GM23338 (cell line): ENCODE results near the gene CIT. TPM values are rescaled to one million over a fixed set of nuclear protein-coding genes. Genes with fewer than 3 reads are reported as not detected.

Experiments
- ATAC-seq: fragments of 200-7000 bp; cut with Tn5 transposase; 3 replicates; pipeline ENCODE4 v1.9.1; 2020
- DNase-seq: peaks from one replicate; pipeline ENCODE4 v3.0.0-alpha.2; 2015; ENCODE audit warnings: low spot score
- H2AFZ ChIP-seq: fragments of 200-600 bp; sonication (generic); 2 replicates; pipeline ENCODE4 v1.8.0; 2016; ENCODE audit warnings: antibody characterized with exemption, mild to moderate bottlenecking, moderate library complexity
- H3F3A ChIP-seq: fragments of 200-600 bp; sonication (generic); replicated peaks from 2 replicates; pipeline ENCODE4 v1.8.0; 2017; ENCODE audit warnings: antibody characterized with exemption, mixed run types, low read depth
- H3K27ac ChIP-seq: fragments of 200-600 bp; sonication (generic); 2 replicates; pipeline ENCODE4 v1.6.1; 2016; ENCODE audit warnings: low read depth
- H3K27me3 ChIP-seq: fragments of 200-600 bp; sonication (generic); 2 replicates; pipeline ENCODE4 v1.8.0; 2016; ENCODE audit warnings: mild to moderate bottlenecking, mixed run types, moderate library complexity; ENCODE audit not compliant: insufficient read depth
- H3K36me3 ChIP-seq: fragments of 200-600 bp; sonication (generic); 2 replicates; pipeline ENCODE4 v1.8.0; 2016; ENCODE audit warnings: mild to moderate bottlenecking; ENCODE audit not compliant: insufficient read depth
- H3K4me1 ChIP-seq: fragments of 200-600 bp; sonication (generic); 2 replicates; pipeline ENCODE4 v1.8.0; 2016; ENCODE audit warnings: mild to moderate bottlenecking, moderate library complexity; ENCODE audit not compliant: insufficient read depth
- H3K4me2 ChIP-seq: fragments of 200-600 bp; sonication (generic); 2 replicates; pipeline ENCODE4 v1.7.1; 2017; ENCODE audit warnings: mixed run types
- H3K4me3 ChIP-seq: fragments of 200-600 bp; sonication (generic); 2 replicates; pipeline ENCODE4 v1.6.1; 2016; ENCODE audit warnings: mixed run types
- H3K79me2 ChIP-seq: fragments of 200-600 bp; sonication (generic); replicated peaks from 2 replicates; pipeline ENCODE4 v1.8.0; 2017; ENCODE audit warnings: mild to moderate bottlenecking; ENCODE audit not compliant: insufficient read depth
- H3K9me2 ChIP-seq: fragments of 200-600 bp; sonication (generic); 2 replicates; pipeline ENCODE4 v1.8.0; 2017; ENCODE audit not compliant: insufficient read depth
- H4K20me1 ChIP-seq: fragments of 200-600 bp; sonication (generic); replicated peaks from 2 replicates; pipeline ENCODE4 v1.8.0; 2017; ENCODE audit warnings: mild to moderate bottlenecking; ENCODE audit not compliant: insufficient read depth
- H3K27ac Mint-ChIP-seq: 2 replicates; pipeline ENCODE4 v1.8.0; 2020; ENCODE audit warnings: inconsistent platforms, mild to moderate bottlenecking, moderate library complexity, mixed read lengths
- H3K27me3 Mint-ChIP-seq: 3 replicates; pipeline ENCODE4 v1.8.0; 2022; ENCODE audit warnings: low read depth, mild to moderate bottlenecking, moderate library complexity, mixed read lengths, inconsistent platforms; ENCODE audit not compliant: insufficient read depth, poor library complexity
- H3K36me3 Mint-ChIP-seq: 3 replicates; pipeline ENCODE4 v1.8.0; 2021; ENCODE audit warnings: low read depth, mild to moderate bottlenecking, inconsistent platforms, moderate library complexity, mixed read lengths
- H3K4me1 Mint-ChIP-seq: 3 replicates; pipeline ENCODE4 v1.8.0; 2020; ENCODE audit warnings: mild to moderate bottlenecking, inconsistent platforms, mixed read lengths
- H3K4me3 Mint-ChIP-seq: 3 replicates; pipeline ENCODE4 v1.8.0; 2021; ENCODE audit warnings: moderate library complexity, mild to moderate bottlenecking, inconsistent platforms, mixed read lengths
- H3K9me3 Mint-ChIP-seq: 3 replicates; pipeline ENCODE4 v1.8.0; 2020; ENCODE audit warnings: moderate library complexity, mild to moderate bottlenecking, inconsistent platforms, mixed read lengths
- CTCF ChIP-seq, 2 experiments: fragments of 200-600 bp in 1 of 2; sonication (generic) in 1 of 2; conservative IDR thresholded peaks; 2 replicates each; pipeline versions ENCODE4 v1.5.1 to v1.6.1; 2016 to 2017; ENCODE audit warnings: antibody characterized with exemption in 2 of 2, low read depth in 2 of 2, mild to moderate bottlenecking in 2 of 2, moderate library complexity in 1 of 2
- ETS1 ChIP-seq: IDR thresholded peaks from 2 replicates; pipeline ENCODE4 v1.6.1; 2016; ENCODE audit warnings: antibody characterized with exemption
- EZH2 ChIP-seq: fragments of 200-600 bp; sonication (generic); IDR thresholded peaks from one replicate; pipeline ENCODE4 v1.8.0; 2017; ENCODE audit warnings: antibody characterized with exemption, mild to moderate bottlenecking, low read depth; ENCODE audit not compliant: unreplicated experiment
- EZH2phosphoT487 ChIP-seq: fragments of 200-600 bp; sonication (generic); IDR thresholded peaks from one replicate; pipeline ENCODE4 v1.8.1; 2018; ENCODE audit warnings: antibody characterized with exemption; ENCODE audit not compliant: unreplicated experiment
- POLR2AphosphoS5 ChIP-seq: IDR thresholded peaks from 2 replicates; pipeline ENCODE4 v1.6.1; 2016; ENCODE audit warnings: antibody characterized with exemption, low read depth
- REST ChIP-seq: IDR thresholded peaks from one replicate; pipeline ENCODE4 v1.6.1; 2018; ENCODE audit warnings: antibody characterized with exemption; ENCODE audit not compliant: unreplicated experiment
- ZNF462 ChIP-seq: fragments of 250-450 bp; sonication (Bioruptor Pico); IDR thresholded peaks from 2 replicates; pipeline ENCODE4 v1.5.0; 2020; ENCODE audit warnings: mild to moderate bottlenecking, moderate library complexity
- polyA plus RNA-seq: library from polyadenylated mRNA; unstranded; fragments of >200 nt; fragmentation: Nextera tagmentation; extraction: Ambion mirVana; gene quantifications from 2 replicates; pipeline ENCODE4 v1.2.1, GENCODE V29; 2016
- total RNA-seq: library from RNA; depleted of rRNA; stranded (reverse); fragments of >200 nt; shearing (Covaris generic); gene quantifications from 2 replicates; pipeline ENCODE4 v1.2.3, GENCODE V29; 2014

The CIT gene
- total and polyA plus RNA-seq, 2 experiments from 2014 or later: 9.7 to 47.8 TPM

- Histone ChIP-seq H3K4me3 (no peak overlapping the region), H3K9me2 (0 out of 2 replicates have a peak, but pooled peaks cover 4% of the 10 kb centered on the region), H3F3A (0 out of 2 replicates have a peak, but pooled peaks cover 3% of the 10 kb centered on the region), H2AFZ (no peak overlapping the region), H3K4me1 (no peaks in the 10 kb centered on the region), H3K79me2 (no peaks in the 10 kb centered on the region), H4K20me1 (no peaks in the 10 kb centered on the region; the same call in 1 of the 2 replicates), H3K36me3 (peaks cover 12% of the 10 kb centered on the region), H3K27me3 (no peaks in the 10 kb centered on the region), H3K4me2 (no peak overlapping the region), H3K27ac (no peak overlapping the region)
- Mint-ChIP-seq H3K9me3 (no peaks in the 10 kb centered on the region), H3K4me1 (peaks cover 13% of the 10 kb centered on the region), H3K36me3 (peaks cover 58% of the 10 kb centered on the region), H3K27ac (no peak overlapping the region), H3K27me3 (no peaks in the 10 kb centered on the region), H3K4me3 (no peak overlapping the region)
- no peak for ATAC-seq
- no peak for DNase-seq
- TF ChIP-seq POLR2AphosphoS5 (no peak), ETS1 (no peak)
Measured at GRCh38 chr12:119683816-119684215, 193.3 kb downstream of the CIT start.

GRCh38 chr12:119683413-119683812 is 193.7 kb downstream of the CIT start:
- Histone ChIP-seq H3K4me3 (no peak overlapping the region), H4K20me1 (peaks cover under 1% of the 10 kb centered on the region; the same call in 1 of the 2 replicates), H3K27me3 (no peaks in the 10 kb centered on the region), H3K4me1 (no peaks in the 10 kb centered on the region), H3K27ac (no peak overlapping the region), H3K9me2 (0 out of 2 replicates have a peak, but pooled peaks cover 4% of the 10 kb centered on the region), H3K4me2 (no peak overlapping the region), H2AFZ (no peak overlapping the region), H3F3A (0 out of 2 replicates have a peak, but pooled peaks cover 3% of the 10 kb centered on the region), H3K36me3 (peaks cover 16% of the 10 kb centered on the region), H3K79me2 (no peaks in the 10 kb centered on the region)
- H3K9me3 Mint-ChIP-seq: no peaks in the 10 kb centered on the region
- H3K36me3 Mint-ChIP-seq: peaks cover 62% of the 10 kb centered on the region
- H3K4me3 Mint-ChIP-seq: no peak overlapping the region
- peaks cover 14% of the 10 kb centered on the region for H3K4me1 Mint-ChIP-seq
- H3K27me3 Mint-ChIP-seq: no peaks in the 10 kb centered on the region
- H3K27ac Mint-ChIP-seq: no peak overlapping the region
- DNase-seq (no peak), ATAC-seq (no peak)
- no peak for TF ChIP-seq EZH2phosphoT487
- no peak for TF ChIP-seq ZNF462 (CRISPR knock-in tag)
- no peak for TF ChIP-seq REST
- TF ChIP-seq EZH2: no peak
- no peak for TF ChIP-seq CTCF (conservative IDR thresholded peaks at IDR 0.05; ENCODE audit: low read depth in 2 of 2)
- TF ChIP-seq ETS1: no peak
